Activated T-helper 17 cell treated with anti-CD3 and anti-CD28 coated beads, Interleukin-2, amount 50 U/mL, for 72 hours (primary cell): ENCODE measurements around the gene TMEM87B. TPM values are rescaled to one million over a fixed set of nuclear protein-coding genes. Genes with fewer than 3 reads are reported as not detected.
"Not testable (repeated sequence)": the region's sequence is repeated elsewhere in the genome, so short reads cannot be mapped to it uniquely, and the experiment has no call there.

Experiments
- ATAC-seq: fragments of 150-1000 bp; cut with Tn5 transposase; replicated peaks from 2 replicates; pipeline ENCODE4 v1.10.0; 2021; ENCODE audit warnings: mild to moderate bottlenecking, moderate library complexity
- H3K27ac Mint-ChIP-seq: one replicate; pipeline ENCODE4 v1.8.0; 2022; ENCODE audit warnings: mixed read lengths
- H3K27me3 Mint-ChIP-seq: one replicate; pipeline ENCODE4 v1.8.0; 2022; ENCODE audit warnings: mixed read lengths
- H3K36me3 Mint-ChIP-seq: one replicate; pipeline ENCODE4 v1.8.0; 2022; ENCODE audit warnings: low read depth, mild to moderate bottlenecking, mixed read lengths
- H3K4me1 Mint-ChIP-seq: one replicate; pipeline ENCODE4 v1.8.0; 2022; ENCODE audit warnings: mixed read lengths
- H3K4me3 Mint-ChIP-seq: one replicate; pipeline ENCODE4 v1.8.0; 2022; ENCODE audit warnings: mild to moderate bottlenecking, mixed read lengths
- H3K9me3 Mint-ChIP-seq: one replicate; pipeline ENCODE4 v1.8.0; 2022; ENCODE audit warnings: mixed read lengths
- total RNA-seq, 2 donors: library from RNA; stranded (reverse); gene quantifications; one replicate each; pipeline ENCODE4 v1.2.3, GENCODE V29; 2022

The TMEM87B gene
- total RNA-seq, 2 donors from 2014 or later = 19.9 to 27.7 TPM

- ATAC-seq = no peak
These were observed 30.1 kb upstream of the TMEM87B start for GRCh38 chr2:112024896-112025491.

GRCh38 chr2:112026509-112026908 lies 28.6 kb upstream of the TMEM87B start:
- H3K36me3 Mint-ChIP-seq = no peaks in the 10 kb centered on the region
- no peak overlapping the region for H3K27ac Mint-ChIP-seq
- ATAC-seq = no peak

More at GRCh38 chr2:112024896-112025491, 30.1 kb upstream of the TMEM87B start:
- H3K9me3 Mint-ChIP-seq = no peaks in the 10 kb centered on the region
- no peaks in the 10 kb centered on the region for H3K4me1 Mint-ChIP-seq
- peaks cover 14% of the 10 kb centered on the region for H3K27me3 Mint-ChIP-seq
- no peak overlapping the region for H3K27ac Mint-ChIP-seq
- H3K4me3 Mint-ChIP-seq = no peak overlapping the region
- H3K36me3 Mint-ChIP-seq = no peaks in the 10 kb centered on the region

GRCh38 chr2:112027767-112028166 lies 27.3 kb upstream of the TMEM87B start:
- no peak for ATAC-seq
- Mint-ChIP-seq H3K4me1 (no peaks in the 10 kb centered on the region), H3K27ac (no peak overlapping the region), H3K9me3 (no peaks in the 10 kb centered on the region), H3K4me3 (no peak overlapping the region), H3K27me3 (peaks cover 8% of the 10 kb centered on the region), H3K36me3 (no peaks in the 10 kb centered on the region)

More at GRCh38 chr2:112026509-112026908, 28.6 kb upstream of the TMEM87B start:
- no peaks in the 10 kb centered on the region for H3K9me3 Mint-ChIP-seq
- no peak overlapping the region for H3K4me3 Mint-ChIP-seq
- H3K4me1 Mint-ChIP-seq = no peaks in the 10 kb centered on the region
- peaks cover 4% of the 10 kb centered on the region for H3K27me3 Mint-ChIP-seq

GRCh38 chr2:112029164-112029563 lies 25.9 kb upstream of the TMEM87B start:
- Mint-ChIP-seq H3K4me1 (no peaks in the 10 kb centered on the region), H3K36me3 (no peaks in the 10 kb centered on the region), H3K9me3 (no peaks in the 10 kb centered on the region), H3K27ac (no peak overlapping the region), H3K4me3 (no peak overlapping the region), H3K27me3 (peaks cover 8% of the 10 kb centered on the region)
- ATAC-seq = no peak

DNA sequence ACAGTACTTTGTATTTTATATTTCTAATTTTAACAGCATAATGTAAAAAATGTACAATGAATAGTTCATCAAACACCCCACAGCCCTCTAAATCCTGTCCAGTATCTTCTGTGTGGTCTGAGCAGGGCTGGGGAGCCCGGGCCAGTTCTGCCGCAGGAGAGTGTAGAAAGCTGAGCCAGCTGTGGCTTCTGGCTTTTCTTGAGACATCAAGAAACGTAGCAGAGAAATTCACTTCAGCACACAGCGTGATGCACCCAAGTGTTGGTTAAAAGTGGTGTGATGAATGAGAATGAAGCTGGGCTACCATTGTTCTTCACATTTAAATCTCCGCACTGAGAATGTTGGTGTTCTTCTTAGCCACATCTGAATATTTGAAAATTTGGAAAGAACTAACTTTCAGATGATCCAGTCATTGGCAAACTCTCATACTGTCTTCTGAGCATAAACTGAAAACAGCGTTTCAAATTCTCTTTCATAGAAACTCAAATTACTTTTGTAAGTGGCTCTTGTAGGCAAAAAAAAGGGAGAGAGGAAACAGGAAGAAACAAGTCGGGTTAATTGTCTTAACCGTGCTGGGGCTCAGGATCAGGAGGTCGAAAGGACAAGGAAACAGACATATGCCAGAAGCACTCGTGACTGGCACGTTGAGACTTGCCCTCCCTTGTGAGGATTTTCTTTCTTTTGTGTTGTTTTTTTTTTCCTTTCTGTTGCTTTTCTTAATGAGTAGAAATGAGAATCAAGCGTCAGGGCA lies 23.4 kb upstream of the TMEM87B start:
- Mint-ChIP-seq H3K4me1 (no peaks in the 10 kb centered on the region), H3K4me3 (no peak overlapping the region), H3K27ac (no peak overlapping the region), H3K9me3 (no peaks in the 10 kb centered on the region), H3K27me3 (peaks cover 8% of the 10 kb centered on the region), H3K36me3 (no peaks in the 10 kb centered on the region)
- no peak for ATAC-seq

DNA sequence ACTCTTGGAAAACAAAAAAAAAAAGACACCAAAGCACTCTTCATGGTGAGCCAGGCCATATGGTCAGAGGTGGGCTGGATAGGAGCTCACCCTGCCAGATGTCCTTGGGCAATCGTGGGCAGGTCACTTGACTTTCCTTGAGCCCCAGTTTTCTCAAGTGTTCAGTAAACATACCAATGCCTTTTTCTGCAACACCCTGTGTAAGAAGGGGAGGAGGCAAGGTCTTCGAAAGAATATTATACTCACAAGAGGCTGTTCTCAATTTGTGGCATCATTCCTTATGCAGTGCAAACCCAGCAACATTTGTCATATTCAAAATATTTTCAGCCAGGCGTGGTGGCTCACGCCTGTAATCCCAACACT lies 22.9 kb upstream of the TMEM87B start:
- Mint-ChIP-seq H3K9me3 (no peaks in the 10 kb centered on the region), H3K36me3 (no peaks in the 10 kb centered on the region), H3K27me3 (peaks cover 8% of the 10 kb centered on the region), H3K4me1 (no peaks in the 10 kb centered on the region), H3K27ac (no peak overlapping the region), H3K4me3 (no peak overlapping the region)
- ATAC-seq = no peak

- H3K27me3 Mint-ChIP-seq = peaks cover 12% of the 10 kb centered on the region
These were observed 22.2 kb upstream of the TMEM87B start for GRCh38 chr2:112032689-112033465.

GRCh38 chr2:112033600-112033999 lies 21.5 kb upstream of the TMEM87B start:
- no peak overlapping the region for H3K4me3 Mint-ChIP-seq
- no peak for ATAC-seq
- H3K36me3 Mint-ChIP-seq = no peaks in the 10 kb centered on the region
- H3K4me1 Mint-ChIP-seq = no peaks in the 10 kb centered on the region
- no peak overlapping the region for H3K27ac Mint-ChIP-seq
- H3K27me3 Mint-ChIP-seq = peaks cover 12% of the 10 kb centered on the region
- peaks cover 5% of the 10 kb centered on the region for H3K9me3 Mint-ChIP-seq

More at GRCh38 chr2:112032689-112033465, 22.2 kb upstream of the TMEM87B start:
- no peaks in the 10 kb centered on the region for H3K4me1 Mint-ChIP-seq
- H3K36me3 Mint-ChIP-seq = no peaks in the 10 kb centered on the region
- H3K9me3 Mint-ChIP-seq = peaks cover 5% of the 10 kb centered on the region
- H3K27ac Mint-ChIP-seq = no peak overlapping the region
- no peak overlapping the region for H3K4me3 Mint-ChIP-seq
- ATAC-seq = no peak

DNA sequence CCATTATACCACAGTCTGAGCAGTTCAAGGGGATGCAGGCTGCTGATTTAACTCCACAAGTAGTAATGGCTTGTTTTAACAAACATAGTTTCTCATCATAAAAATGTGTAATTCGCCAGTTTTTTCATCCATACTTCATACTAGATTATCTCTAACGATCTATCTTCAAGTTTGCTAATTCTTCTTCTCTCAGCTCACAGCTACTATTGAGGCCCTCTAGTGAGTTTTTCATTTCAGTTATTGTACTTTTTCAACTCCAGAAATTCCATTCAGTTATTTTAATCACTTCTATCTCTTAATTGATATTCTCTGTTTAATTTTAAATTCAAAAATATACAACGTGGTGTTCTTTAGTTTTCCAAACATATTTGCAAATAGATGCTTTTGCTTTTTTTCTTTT lies 20.1 kb upstream of the TMEM87B start:
- no peak for ATAC-seq
- Mint-ChIP-seq H3K4me1 (no peaks in the 10 kb centered on the region), H3K4me3 (no peak overlapping the region), H3K27me3 (peaks cover 8% of the 10 kb centered on the region), H3K9me3 (peaks cover 5% of the 10 kb centered on the region), H3K27ac (no peak overlapping the region), H3K36me3 (no peaks in the 10 kb centered on the region)

- no peak for ATAC-seq
- Mint-ChIP-seq H3K4me1 (no peaks in the 10 kb centered on the region), H3K9me3 (peaks cover 5% of the 10 kb centered on the region), H3K27me3 (peaks cover 8% of the 10 kb centered on the region), H3K27ac (no peak overlapping the region), H3K4me3 (no peak overlapping the region), H3K36me3 (no peaks in the 10 kb centered on the region)
These were observed 19.3 kb upstream of the TMEM87B start for GRCh38 chr2:112035786-112036185.

DNA sequence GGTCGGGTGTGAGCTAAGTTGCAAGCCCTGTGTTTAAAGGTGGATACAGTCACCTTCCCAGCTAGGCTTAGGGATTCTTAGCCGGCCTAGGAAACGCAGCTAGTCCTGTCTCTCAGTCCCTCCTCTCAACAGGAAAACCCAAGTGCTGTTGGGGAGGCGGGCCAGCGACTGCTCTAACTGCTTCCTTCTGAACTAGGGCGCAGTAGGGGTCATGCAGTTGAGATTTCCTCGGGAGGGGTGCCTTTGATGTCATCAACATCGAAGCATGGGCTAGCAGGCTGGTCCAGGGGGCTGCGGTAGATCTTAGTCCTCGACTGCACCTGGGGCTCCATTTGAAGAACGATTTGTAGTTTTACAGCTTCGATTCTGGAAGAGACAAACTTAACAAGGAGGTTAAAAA lies 15.5 kb upstream of the TMEM87B start:
- H3K4me1 Mint-ChIP-seq, H3K27me3 Mint-ChIP-seq, H3K4me3 Mint-ChIP-seq, H3K27ac Mint-ChIP-seq, ATAC-seq, H3K9me3 Mint-ChIP-seq, H3K36me3 Mint-ChIP-seq: not testable (repeated sequence)

DNA sequence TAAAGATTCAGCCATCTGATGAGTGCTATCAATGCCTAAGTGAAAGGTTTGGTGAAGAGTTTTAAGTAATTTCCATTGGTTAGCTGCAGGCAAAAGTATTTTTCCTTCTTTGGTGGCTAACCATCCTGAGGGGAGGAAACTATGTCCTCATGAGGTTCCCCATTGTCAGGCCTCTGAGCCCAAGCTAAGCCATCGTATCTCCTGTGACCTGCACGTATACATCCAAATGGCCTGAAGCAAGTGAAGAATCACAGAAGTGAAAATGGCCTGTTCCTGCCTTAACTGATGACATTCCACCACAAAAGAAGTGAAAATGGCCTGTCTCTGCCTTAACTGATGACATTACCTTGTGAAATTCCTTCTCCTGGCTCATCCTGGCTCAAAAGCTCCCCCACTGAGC lies 15.0 kb upstream of the TMEM87B start:
- H3K27me3 Mint-ChIP-seq, H3K9me3 Mint-ChIP-seq, ATAC-seq, H3K36me3 Mint-ChIP-seq, H3K4me3 Mint-ChIP-seq, H3K4me1 Mint-ChIP-seq, H3K27ac Mint-ChIP-seq: not testable (repeated sequence)

- not testable (repeated sequence) for H3K27me3 Mint-ChIP-seq, H3K9me3 Mint-ChIP-seq, H3K4me3 Mint-ChIP-seq, H3K27ac Mint-ChIP-seq, H3K36me3 Mint-ChIP-seq, H3K4me1 Mint-ChIP-seq, ATAC-seq
These were observed 13.6 kb upstream of the TMEM87B start for GRCh38 chr2:112041460-112041859.

DNA sequence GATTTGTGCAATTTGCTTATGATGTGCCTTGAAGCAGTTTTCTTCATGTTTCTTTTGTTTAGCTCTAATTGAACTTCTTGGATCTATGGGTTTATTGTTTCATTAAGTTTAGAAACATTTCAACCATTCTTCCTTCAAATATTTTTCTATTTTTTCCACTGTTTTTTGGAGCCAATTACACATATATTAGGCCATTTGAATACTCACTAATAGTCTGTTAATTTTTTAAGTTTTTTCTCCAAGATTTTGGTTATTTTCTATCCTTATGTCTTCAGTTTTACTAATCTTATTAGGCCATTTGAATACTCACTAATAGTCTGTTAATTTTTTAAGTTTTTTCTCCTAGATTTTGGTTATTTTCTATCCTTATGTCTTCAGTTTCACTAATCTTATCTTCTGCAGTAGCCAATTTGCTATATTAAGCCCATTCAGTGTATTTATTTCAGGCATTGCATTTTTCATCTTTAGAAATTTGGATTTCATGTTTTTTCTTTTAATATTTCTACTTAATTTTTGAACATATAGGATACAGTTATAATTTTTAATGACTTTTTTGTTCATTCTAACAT lies 9.5 kb upstream of the TMEM87B start:
- Mint-ChIP-seq H3K9me3 (no peaks in the 10 kb centered on the region), H3K4me3 (no peak overlapping the region), H3K27me3 (peaks cover 6% of the 10 kb centered on the region), H3K36me3 (no peaks in the 10 kb centered on the region), H3K4me1 (no peaks in the 10 kb centered on the region), H3K27ac (no peak overlapping the region)
- ATAC-seq = no peak
